Vagina (tissue), 2 donors: ENCODE data around the gene TMEM214.

Source experiments
- POLR2A ChIP-seq, 2 donors: fragments of 450-650 bp; IDR thresholded peaks; one replicate each; pipeline ENCODE4 v1.6.1; 2017; ENCODE audit warnings: antibody characterized with exemption in 2 of 2, mild to moderate bottlenecking in 2 of 2, moderate library complexity in 2 of 2
- TF ChIP-seq, protein P1 (sequence below), 3 experiments: fragments of 450-650 bp in 2 of 3; fragments of 200-600 bp in 1 of 3; sonication (generic) in 1 of 3; IDR thresholded peaks; one replicate each; pipeline ENCODE4 v1.5.1; 2017 to 2019; ENCODE audit warnings: antibody characterized with exemption in 3 of 3, mild to moderate bottlenecking in 2 of 3, moderate library complexity in 2 of 3

DNA sequence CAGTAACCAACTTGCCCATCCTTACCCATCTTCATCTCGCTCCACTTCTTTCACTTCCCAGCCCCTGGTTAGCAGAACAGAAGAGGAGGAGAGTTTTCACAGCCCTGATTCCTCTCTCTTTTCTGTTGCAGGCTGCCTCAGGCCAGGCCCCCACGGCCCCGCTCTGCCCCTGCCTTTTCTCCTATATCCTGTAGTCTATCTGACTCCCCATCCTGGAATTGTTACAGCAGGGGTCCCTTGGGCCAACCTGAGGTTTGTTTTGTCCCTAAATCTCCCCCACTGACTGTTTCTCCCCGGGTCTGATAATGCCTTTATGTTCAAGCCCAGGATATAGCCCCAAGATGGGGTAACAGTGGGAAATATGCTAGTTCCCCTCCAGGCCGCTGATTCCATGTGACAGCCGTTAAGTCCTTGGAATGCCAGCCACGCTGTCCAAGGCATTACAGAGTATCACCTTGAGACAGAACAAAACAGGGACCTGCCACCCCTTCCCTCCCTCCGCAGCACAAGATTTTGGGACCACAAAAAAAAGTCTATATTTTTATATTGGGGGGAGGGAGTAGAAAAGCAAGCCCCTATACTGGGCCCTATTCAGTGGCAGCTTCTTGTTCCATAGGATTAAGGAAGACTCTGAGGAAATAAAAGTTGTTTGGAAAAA is 37.3 kb downstream of the TMEM214 start:
- TF ChIP-seq, protein P1, sequence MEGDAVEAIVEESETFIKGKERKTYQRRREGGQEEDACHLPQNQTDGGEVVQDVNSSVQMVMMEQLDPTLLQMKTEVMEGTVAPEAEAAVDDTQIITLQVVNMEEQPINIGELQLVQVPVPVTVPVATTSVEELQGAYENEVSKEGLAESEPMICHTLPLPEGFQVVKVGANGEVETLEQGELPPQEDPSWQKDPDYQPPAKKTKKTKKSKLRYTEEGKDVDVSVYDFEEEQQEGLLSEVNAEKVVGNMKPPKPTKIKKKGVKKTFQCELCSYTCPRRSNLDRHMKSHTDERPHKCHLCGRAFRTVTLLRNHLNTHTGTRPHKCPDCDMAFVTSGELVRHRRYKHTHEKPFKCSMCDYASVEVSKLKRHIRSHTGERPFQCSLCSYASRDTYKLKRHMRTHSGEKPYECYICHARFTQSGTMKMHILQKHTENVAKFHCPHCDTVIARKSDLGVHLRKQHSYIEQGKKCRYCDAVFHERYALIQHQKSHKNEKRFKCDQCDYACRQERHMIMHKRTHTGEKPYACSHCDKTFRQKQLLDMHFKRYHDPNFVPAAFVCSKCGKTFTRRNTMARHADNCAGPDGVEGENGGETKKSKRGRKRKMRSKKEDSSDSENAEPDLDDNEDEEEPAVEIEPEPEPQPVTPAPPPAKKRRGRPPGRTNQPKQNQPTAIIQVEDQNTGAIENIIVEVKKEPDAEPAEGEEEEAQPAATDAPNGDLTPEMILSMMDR (IDR thresholded peaks at IDR 0.05) = no peak
- no peak for TF ChIP-seq POLR2A (IDR thresholded peaks at IDR 0.05)
